GM12892 (cell line): ENCODE measurements around the gene TRAF6.

Experiments used
- POLR2A ChIP-seq: IDR thresholded peaks from 2 replicates; pipeline ENCODE4 v1.6.1; 2011; ENCODE audit warnings: low read depth, low read length, control low read depth
- POLR2AphosphoS5 ChIP-seq: IDR thresholded peaks from 2 replicates; pipeline ENCODE4 v1.6.1; 2011; ENCODE audit warnings: low read depth, low read length, control low read depth

DNA sequence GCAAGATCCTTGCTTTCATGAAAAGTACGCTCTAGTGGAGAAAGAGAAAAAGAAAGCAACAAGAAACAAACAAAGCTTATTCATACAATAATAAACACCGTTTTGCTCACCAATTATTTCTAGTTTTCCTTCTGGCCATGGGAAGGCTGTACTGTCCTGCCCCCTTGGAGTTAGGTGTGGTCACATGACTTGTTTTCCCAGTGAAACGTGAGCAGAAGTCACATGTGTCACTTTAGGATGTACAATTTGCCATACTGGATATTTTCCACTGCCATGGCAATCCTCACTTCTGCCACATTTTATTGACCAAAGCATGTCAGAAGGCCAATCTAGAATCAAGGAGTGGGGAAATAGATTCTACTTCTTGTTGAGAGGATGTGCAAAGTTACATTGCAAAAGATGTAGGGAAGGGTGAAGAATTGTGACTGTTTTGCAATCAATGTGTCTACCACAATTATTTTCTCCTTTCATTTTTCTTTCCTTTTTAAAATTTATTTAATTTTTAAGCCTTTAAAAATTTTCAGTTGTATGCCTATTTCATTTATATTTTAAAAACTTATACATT, 24.3 kb upstream of the TRAF6 start:
- TF ChIP-seq POLR2A: no peak
- no peak for TF ChIP-seq POLR2AphosphoS5
